PFSK-1 (cell line): Measurements from ENCODE around the gene IL18BP.

Experiments
- FOXP2 ChIP-seq: optimal IDR thresholded peaks from 2 replicates; pipeline ENCODE3; 2011; ENCODE audit warnings: borderline replicate concordance, control low read depth, inconsistent platforms; ENCODE audit not compliant: insufficient read depth; ENCODE audit errors: extremely low read length, extremely low read depth
- POLR2AphosphoS5 ChIP-seq: IDR thresholded peaks from 2 replicates; pipeline ENCODE4 v1.6.1; 2012; ENCODE audit warnings: low read depth, mild to moderate bottlenecking, control low read depth, low read length, moderate library complexity
- REST ChIP-seq, 2 experiments: IDR thresholded peaks; 2 replicates each; pipeline versions ENCODE4 v1.6.1 to v1.8.0; 2011 to 2012; ENCODE audit warnings: low read depth in 2 of 2, low read length in 2 of 2, control low read depth in 1 of 2, inconsistent platforms in 1 of 2, mild to moderate bottlenecking in 1 of 2, moderate library complexity in 1 of 2; ENCODE audit not compliant: insufficient read depth in 1 of 2
- SIN3A ChIP-seq: IDR thresholded peaks from 2 replicates; pipeline ENCODE4 v1.6.1; 2012; ENCODE audit warnings: mild to moderate bottlenecking, low read length, moderate library complexity, borderline replicate concordance; ENCODE audit not compliant: insufficient read depth
- TAF1 ChIP-seq: IDR thresholded peaks from 2 replicates; pipeline ENCODE4 v1.6.1; 2012; ENCODE audit warnings: low read length, control low read depth, borderline replicate concordance; ENCODE audit not compliant: insufficient read depth

GRCh38 chr11:71995726-71996291 is 2.9 kb upstream of the IL18BP start:
- TF ChIP-seq TAF1 (no peak), REST (IDR thresholded peaks at IDR 0.05; ENCODE audit: insufficient read depth in 1 of 2, low read depth in 2 of 2, low read length in 2 of 2) (no peak), POLR2AphosphoS5 (no peak), SIN3A (no peak), FOXP2 (no peak)
